Measurements from ENCODE around the gene TMEM151B. TPM values are rescaled to one million over a fixed set of nuclear protein-coding genes. Genes with fewer than 3 reads are reported as not detected.

The TMEM151B gene
- total and polyA plus RNA-seq, 10 donors = 0.03 to 0.17 (median 0.11) TPM; not detected in 7

DNA sequence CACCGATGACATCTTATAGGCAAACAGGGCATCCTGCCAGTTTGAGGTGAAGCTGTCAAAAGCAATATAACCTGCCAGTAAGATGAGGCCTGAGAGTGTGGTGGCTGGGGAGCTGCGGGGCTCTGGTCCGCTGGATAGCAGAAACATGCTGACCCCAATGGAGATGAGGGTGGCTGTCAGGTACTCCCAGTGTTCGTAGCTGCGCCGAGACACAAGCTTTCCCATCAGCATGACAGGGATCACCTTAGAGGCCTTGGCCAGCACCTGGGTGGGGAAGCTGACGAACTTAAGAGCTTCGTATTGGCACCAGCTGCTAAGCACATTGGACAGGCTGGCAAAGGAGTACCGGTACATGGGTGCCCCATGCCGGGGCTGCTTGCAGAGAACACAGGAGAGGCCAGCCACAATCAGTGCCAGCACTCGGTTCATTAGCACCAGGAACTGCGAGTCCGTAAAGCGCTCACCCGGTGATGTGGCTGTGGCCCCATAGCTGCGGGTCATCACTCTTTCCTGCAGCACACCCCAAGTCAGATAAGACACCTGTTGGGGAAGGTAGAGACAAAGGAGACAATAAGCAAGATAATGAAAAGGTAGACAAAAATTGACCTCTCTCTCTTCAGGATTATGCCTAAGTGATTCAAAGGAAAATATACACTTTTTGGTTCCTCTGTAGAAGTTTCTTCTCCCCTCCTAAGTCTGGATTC is 15.0 kb upstream of the TMEM151B start:
- peaks cover 7 to 82% (median 75%) of the 10 kb centered on the region in 6 donors for H3K36me3 ChIP-seq
- peak overlapping the region in 6 of 8 donors; percentile 91 to 98 (median 96) for H3K27ac ChIP-seq
- DNase-seq = peak; percentile 72
- peak overlapping the region in 1 of 8 donors; percentile 98 for H3K4me3 ChIP-seq
- 69 to 83% (median 72%) methylated on average over 15 to 16 of the region's 16 CpGs for WGBS, 5 donors
- intact Hi-C loops (cut with DNase I; ENCODE audit: low total_unique reads) = no loop called here
- no peak for TF ChIP-seq POLR2A (IDR thresholded peaks at IDR 0.05)
- TF ChIP-seq, protein P1, sequence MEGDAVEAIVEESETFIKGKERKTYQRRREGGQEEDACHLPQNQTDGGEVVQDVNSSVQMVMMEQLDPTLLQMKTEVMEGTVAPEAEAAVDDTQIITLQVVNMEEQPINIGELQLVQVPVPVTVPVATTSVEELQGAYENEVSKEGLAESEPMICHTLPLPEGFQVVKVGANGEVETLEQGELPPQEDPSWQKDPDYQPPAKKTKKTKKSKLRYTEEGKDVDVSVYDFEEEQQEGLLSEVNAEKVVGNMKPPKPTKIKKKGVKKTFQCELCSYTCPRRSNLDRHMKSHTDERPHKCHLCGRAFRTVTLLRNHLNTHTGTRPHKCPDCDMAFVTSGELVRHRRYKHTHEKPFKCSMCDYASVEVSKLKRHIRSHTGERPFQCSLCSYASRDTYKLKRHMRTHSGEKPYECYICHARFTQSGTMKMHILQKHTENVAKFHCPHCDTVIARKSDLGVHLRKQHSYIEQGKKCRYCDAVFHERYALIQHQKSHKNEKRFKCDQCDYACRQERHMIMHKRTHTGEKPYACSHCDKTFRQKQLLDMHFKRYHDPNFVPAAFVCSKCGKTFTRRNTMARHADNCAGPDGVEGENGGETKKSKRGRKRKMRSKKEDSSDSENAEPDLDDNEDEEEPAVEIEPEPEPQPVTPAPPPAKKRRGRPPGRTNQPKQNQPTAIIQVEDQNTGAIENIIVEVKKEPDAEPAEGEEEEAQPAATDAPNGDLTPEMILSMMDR (IDR thresholded peaks at IDR 0.05 in 8 of 11, conservative IDR thresholded peaks at IDR 0.05 in 3 of 11) = no peak
- TF ChIP-seq POLR2AphosphoS5 (IDR thresholded peaks at IDR 0.05) = peak; percentile 46 to 55 (median 50)
- peaks cover 24 to 98% (median 82%) of the 10 kb centered on the region in 6 donors for H3K4me1 ChIP-seq
- H3K9me3 ChIP-seq = no peaks in the 10 kb centered on the region
- H3K27me3 ChIP-seq (replicated peaks in 1 of 7) = no peaks in the 10 kb centered on the region

GRCh38 chr6:44255871-44256774 is 14.1 kb upstream of the TMEM151B start:
- TF ChIP-seq POLR2A (IDR thresholded peaks at IDR 0.05) = no peak
- TF ChIP-seq, protein P1 (IDR thresholded peaks at IDR 0.05 in 8 of 11, conservative IDR thresholded peaks at IDR 0.05 in 3 of 11) = no peak
- no peak for TF ChIP-seq POLR2AphosphoS5 (IDR thresholded peaks at IDR 0.05)
- Histone ChIP-seq H3K4me3 (peak overlapping the region; percentile 78 to 98 (median 88)), H3K27me3 (replicated peaks in 1 of 7) (no peaks in the 10 kb centered on the region), H3K9me3 (no peaks in the 10 kb centered on the region), H3K36me3 (peaks cover 5 to 81% (median 71%) of the 10 kb centered on the region in 6 donors), H3K4me1 (peaks cover 23 to 98% (median 81%) of the 10 kb centered on the region in 6 donors), H3K27ac (peak overlapping the region; percentile 91 to 98 (median 94))
- intact Hi-C loops (cut with DNase I; ENCODE audit: low total_unique reads) = no loop called here
- DNase-seq = peak; percentile 79
- 22 to 31% (median 26%) methylated on average over 14 to 15 of the region's 15 CpGs for WGBS, 5 donors

DNA sequence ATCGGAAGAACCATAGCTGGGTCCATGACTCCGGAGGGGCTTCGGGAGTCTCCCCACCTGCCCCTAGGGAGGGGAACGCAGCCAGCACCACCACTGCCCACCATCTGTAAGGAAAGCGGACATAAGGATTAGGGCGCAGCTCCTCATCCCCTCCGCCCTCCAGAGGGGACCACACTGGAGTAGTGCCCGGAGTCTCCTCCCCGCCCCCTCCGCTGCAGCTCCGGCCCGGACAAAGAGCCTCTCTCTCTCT is 13.6 kb upstream of the TMEM151B start:
- peak overlapping the region; percentile 78 to 98 (median 88) for H3K4me3 ChIP-seq
- H3K4me1 ChIP-seq = peaks cover 29 to 98% (median 84%) of the 10 kb centered on the region in 6 donors
- TF ChIP-seq POLR2AphosphoS5 (IDR thresholded peaks at IDR 0.05) (no peak), POLR2A (IDR thresholded peaks at IDR 0.05) (no peak)
- TF ChIP-seq, protein P1 (IDR thresholded peaks at IDR 0.05 in 8 of 11, conservative IDR thresholded peaks at IDR 0.05 in 3 of 11) = peak in 1 of 11 experiments; percentile 5
- H3K9me3 ChIP-seq = no peaks in the 10 kb centered on the region
- peaks cover 7 to 81% (median 70%) of the 10 kb centered on the region in 6 donors for H3K36me3 ChIP-seq
- no peaks in the 10 kb centered on the region for H3K27me3 ChIP-seq (replicated peaks in 1 of 7)
- WGBS, 5 donors = 1 to 3% (median 1%) methylated on average over 10 to 12 of the region's 12 CpGs
- no peak for DNase-seq
- peak overlapping the region; percentile 91 to 98 (median 94) for H3K27ac ChIP-seq
- intact Hi-C loops (cut with DNase I; ENCODE audit: low total_unique reads) = no loop called here

All from spleen (tissue), 11 donors.